HG03175 (cell line): ENCODE measurements around the gene NCSTN.

ENCODE experiments used
- ATAC-seq: cut with Tn5 transposase; IDR thresholded peaks from one replicate; pipeline ENCODE4 v1.9.1; 2021; ENCODE audit warnings: mild to moderate bottlenecking, moderate library complexity; ENCODE audit not compliant: unreplicated experiment

NCSTN gene

GRCh38 chr1:160404094-160404493 lies 60.9 kb downstream of the NCSTN start:
- ATAC-seq, result no peak

- ATAC-seq, result no peak
Observed at GRCh38 chr1:160405331-160405877, 62.2 kb downstream of the NCSTN start.

- ATAC-seq, result no peak
Observed at GRCh38 chr1:160406131-160406968, 63.2 kb downstream of the NCSTN start.

GRCh38 chr1:160407839-160408801 lies 64.9 kb downstream of the NCSTN start:
- no peak for ATAC-seq
